ENCODE results near the gene NXF2B. TPM values are rescaled to one million over a fixed set of nuclear protein-coding genes. Genes with fewer than 3 reads are reported as not detected.

Gene NXF2B
- total and polyA plus RNA-seq, 2 donors (not counting 3 experiments of a cell fraction or from before 2014, with no cell fraction given) = not detected

GRCh38 chrX:102341867-102342266 is 97.9 kb downstream of the NXF2B start:
- no peak overlapping the region for H3K27ac ChIP-seq (ENCODE audit: insufficient read depth, low read depth, low read length)
- H4K20me1 ChIP-seq (replicated peaks; ENCODE audit: control insufficient read depth, extremely low read depth, insufficient read depth, low read length) = no peaks in the 10 kb centered on the region
- DNase-seq (ENCODE audit: low read depth, low spot score) (no peak), FAIRE-seq (peak; percentile 63)
- H3K79me2 ChIP-seq (ENCODE audit: control insufficient read depth, insufficient read depth, low read length) = no peaks in the 10 kb centered on the region
- H3K4me1 ChIP-seq (ENCODE audit: control insufficient read depth, extremely low read depth, insufficient read depth, low read length) = no peaks in the 10 kb centered on the region
- ChIA-PET POLR2A (no interaction called here), CTCF (interaction anchor here (1.4 to 1.5 kb wide), 3 partner anchors 522 to 609 kb away, joined by 3 to 5 read pairs (median 4); no protein-coding TSS in a partner anchor)
- H2AFZ ChIP-seq (ENCODE audit: low read depth, low read length) = no peak overlapping the region
- no peaks in the 10 kb centered on the region for H3K27me3 ChIP-seq (ENCODE audit: control insufficient read depth in 2 of 2, insufficient read depth in 2 of 2, low read length in 2 of 2)
- H3K4me2 ChIP-seq (ENCODE audit: insufficient read depth, low read length) = no peak overlapping the region
- no peaks in the 10 kb centered on the region for H3K9me3 ChIP-seq (replicated peaks; ENCODE audit: control insufficient read depth, insufficient read depth, low read length)
- no peak overlapping the region for H3K9ac ChIP-seq (replicated peaks; ENCODE audit: extremely low read depth, insufficient read depth, low read length)
- no peak overlapping the region for H3K4me3 ChIP-seq (replicated peaks in 1 of 3; ENCODE audit: insufficient read depth in 1 of 3, low read depth in 1 of 3, low read length in 3 of 3)
- no peaks in the 10 kb centered on the region for H3K36me3 ChIP-seq (ENCODE audit: control insufficient read depth in 2 of 2, extremely low read depth in 1 of 2, insufficient read depth in 2 of 2, low read length in 2 of 2)
- BruUV-seq (replicated peaks) = no TSS peak
- dilution Hi-C loops (cut with MboI; ENCODE audit: extremely low pct_ligation_motif_present, low sequenced_read_pairs) (no loop called here), intact Hi-C loops (cut with micrococcal nuclease) (no loop called here)
- no peaks in the 10 kb centered on the region for H3K9me1 ChIP-seq (replicated peaks; ENCODE audit: control insufficient read depth, extremely low read depth, insufficient read depth, low read length)
- TF ChIP-seq FOS (IDR thresholded peaks at IDR 0.05; ENCODE audit: borderline replicate concordance, insufficient read depth, low read length) (no peak), CTCF (IDR thresholded peaks at IDR 0.05; ENCODE audit: extremely low read depth in 1 of 2, insufficient read depth in 1 of 2, low read depth in 1 of 2, low read length in 2 of 2) (peak in 1 of 2 donors; percentile 1)

- intact Hi-C loops (cut with micrococcal nuclease) (no loop called here), dilution Hi-C loops (cut with MboI; ENCODE audit: extremely low pct_ligation_motif_present, low sequenced_read_pairs) (no loop called here)
- no peaks in the 10 kb centered on the region for H3K79me2 ChIP-seq (ENCODE audit: control insufficient read depth, insufficient read depth, low read length)
- no peak overlapping the region for H2AFZ ChIP-seq (ENCODE audit: low read depth, low read length)
- no peak overlapping the region for H3K4me2 ChIP-seq (ENCODE audit: insufficient read depth, low read length)
- H3K27me3 ChIP-seq (ENCODE audit: control insufficient read depth in 2 of 2, insufficient read depth in 2 of 2, low read length in 2 of 2) = no peaks in the 10 kb centered on the region
- no peaks in the 10 kb centered on the region for H3K9me1 ChIP-seq (replicated peaks; ENCODE audit: control insufficient read depth, extremely low read depth, insufficient read depth, low read length)
- TF ChIP-seq CTCF (IDR thresholded peaks at IDR 0.05; ENCODE audit: extremely low read depth in 1 of 2, insufficient read depth in 1 of 2, low read depth in 1 of 2, low read length in 2 of 2) (no peak), POLR2AphosphoS5 (IDR thresholded peaks at IDR 0.05; ENCODE audit: insufficient read depth, low read depth, low read length) (no peak), MYC (IDR thresholded peaks at IDR 0.05; ENCODE audit: low read depth, low read length) (no peak), GATA2 (IDR thresholded peaks at IDR 0.05; ENCODE audit: insufficient read depth, insufficient read length, low read depth, low read length) (no peak), JUN (IDR thresholded peaks at IDR 0.05; ENCODE audit: borderline replicate concordance, insufficient read depth, insufficient read length, low read depth) (no peak), FOS (IDR thresholded peaks at IDR 0.05; ENCODE audit: borderline replicate concordance, insufficient read depth, low read length) (no peak)
- H3K9me3 ChIP-seq (replicated peaks; ENCODE audit: control insufficient read depth, insufficient read depth, low read length) = no peaks in the 10 kb centered on the region
- H4K20me1 ChIP-seq (replicated peaks; ENCODE audit: control insufficient read depth, extremely low read depth, insufficient read depth, low read length) = no peaks in the 10 kb centered on the region
- no peaks in the 10 kb centered on the region for H3K36me3 ChIP-seq (ENCODE audit: control insufficient read depth in 2 of 2, extremely low read depth in 1 of 2, insufficient read depth in 2 of 2, low read length in 2 of 2)
- BruUV-seq (replicated peaks) = no TSS peak
- ChIA-PET CTCF (interaction anchor here (1.0 kb wide), 1 partner anchor 560 kb away, joined by 3 read pairs; no protein-coding TSS in a partner anchor), POLR2A (no interaction called here)
- no peak overlapping the region for H3K9ac ChIP-seq (replicated peaks; ENCODE audit: extremely low read depth, insufficient read depth, low read length)
- no peaks in the 10 kb centered on the region for H3K4me1 ChIP-seq (ENCODE audit: control insufficient read depth, extremely low read depth, insufficient read depth, low read length)
- DNase-seq (ENCODE audit: low read depth, low spot score) (no peak), FAIRE-seq (no peak)
- no peak overlapping the region for H3K27ac ChIP-seq (ENCODE audit: insufficient read depth, low read depth, low read length)
- no peak overlapping the region for H3K4me3 ChIP-seq (replicated peaks in 1 of 3; ENCODE audit: insufficient read depth in 1 of 3, low read depth in 1 of 3, low read length in 3 of 3)
Measured at GRCh38 chrX:102339312-102340298, 100.2 kb downstream of the NXF2B start.

Data from endothelial cell of umbilical vein (primary cell).